GM23248 (cell line): ENCODE data around the gene INPP4A.

ENCODE experiments used
- EZH2 ChIP-seq: fragments of 200-600 bp; sonication (generic); IDR thresholded peaks from 2 replicates; pipeline ENCODE4 v1.6.1; 2018; ENCODE audit warnings: antibody characterized with exemption, mild to moderate bottlenecking; ENCODE audit not compliant: insufficient read depth, poor library complexity, severe bottlenecking
- EZH2phosphoT487 ChIP-seq: fragments of 200-600 bp; sonication (generic); IDR thresholded peaks from 2 replicates; pipeline ENCODE4 v1.6.1; 2018; ENCODE audit warnings: antibody characterized with exemption, moderate library complexity, mild to moderate bottlenecking, low read depth; ENCODE audit not compliant: insufficient read depth

DNA sequence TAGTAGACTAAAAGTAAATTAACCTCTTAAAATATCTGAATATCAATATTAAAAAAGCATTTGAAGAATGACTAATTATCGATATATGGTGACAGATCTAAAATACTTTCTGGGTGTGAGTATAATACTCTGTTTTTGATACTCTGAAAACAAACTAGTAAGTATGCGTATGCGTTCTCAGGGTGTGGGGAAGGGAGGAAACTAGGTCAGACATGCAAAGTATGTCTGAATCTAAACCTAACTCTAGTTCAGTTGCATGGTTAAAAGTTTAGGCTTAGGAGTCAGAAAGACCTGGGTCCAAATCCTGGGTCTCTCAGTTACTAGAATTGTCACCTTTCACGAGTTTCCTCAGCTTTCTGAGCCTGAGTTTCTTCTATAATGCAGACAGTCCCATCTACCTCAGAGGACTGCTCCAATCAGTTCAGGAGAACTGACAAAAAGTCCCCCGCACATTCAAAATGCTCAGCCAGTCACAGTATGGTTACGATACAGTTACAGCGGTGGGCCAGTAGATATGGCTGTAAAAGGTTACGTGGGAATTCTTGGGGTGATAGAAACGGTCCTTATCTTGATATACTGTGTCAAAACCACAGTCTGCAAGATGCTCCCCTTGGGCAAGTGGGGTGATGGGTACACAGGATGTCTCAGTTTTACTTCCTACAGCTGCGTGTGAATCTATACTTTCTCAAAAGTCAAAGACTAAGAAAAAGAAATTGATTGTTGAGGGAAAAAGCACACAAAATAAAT lies 192.9 kb downstream of the INPP4A start:
- TF ChIP-seq EZH2phosphoT487 (no peak), EZH2 (no peak)
